DMS 273 (cell line): Measurements from ENCODE around the gene IP6K2.
"Not testable (repeated sequence)": the region's sequence is repeated elsewhere in the genome, so short reads cannot be mapped to it uniquely, and the experiment has no call there.

Source experiments
- DNase-seq: peaks from one replicate; lab custom pipeline; 2025; ENCODE audit not compliant: unreplicated experiment; lab: John Stamatoyannopoulos, UW

The IP6K2 gene

DNA sequence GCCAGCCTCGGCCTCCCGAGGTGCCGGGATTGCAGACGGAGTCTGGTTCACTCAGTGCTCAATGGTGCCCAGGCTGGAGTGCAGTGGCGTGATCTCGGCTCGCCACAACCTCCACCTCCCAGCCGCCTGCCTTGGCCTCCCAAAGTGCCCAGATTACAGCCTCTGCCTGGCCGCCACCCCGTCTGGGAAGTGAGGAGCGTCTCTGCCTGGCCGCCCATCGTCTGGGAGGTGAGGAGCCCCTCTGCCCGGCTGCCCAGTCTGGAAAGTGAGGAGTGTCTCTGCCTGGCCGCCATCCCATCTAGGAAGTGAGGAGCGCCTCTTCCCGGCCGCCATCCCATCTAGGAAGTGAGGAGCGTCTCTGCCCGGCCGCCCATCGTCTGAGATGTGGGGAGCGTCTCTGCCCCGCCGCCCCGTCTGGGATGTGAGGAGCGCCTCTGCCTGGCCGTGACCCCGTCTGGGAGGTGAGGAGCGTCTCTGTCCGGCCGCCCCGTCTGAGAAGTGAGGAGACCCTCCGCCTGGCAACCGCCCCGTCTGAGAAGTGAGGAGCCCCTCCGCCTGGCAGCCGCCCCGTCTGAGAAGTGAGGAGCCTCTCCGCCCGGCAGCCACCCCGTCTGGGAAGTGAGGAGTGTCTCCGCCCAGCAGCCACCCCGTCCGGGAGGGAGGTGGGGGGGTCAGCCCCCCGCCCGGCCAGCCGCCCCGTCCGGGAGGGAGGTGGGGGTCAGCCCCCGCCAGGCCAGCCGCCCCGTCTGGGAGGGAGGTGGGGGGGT is 16.9 kb upstream of the IP6K2 start:
- not testable (repeated sequence) for DNase-seq

DNA sequence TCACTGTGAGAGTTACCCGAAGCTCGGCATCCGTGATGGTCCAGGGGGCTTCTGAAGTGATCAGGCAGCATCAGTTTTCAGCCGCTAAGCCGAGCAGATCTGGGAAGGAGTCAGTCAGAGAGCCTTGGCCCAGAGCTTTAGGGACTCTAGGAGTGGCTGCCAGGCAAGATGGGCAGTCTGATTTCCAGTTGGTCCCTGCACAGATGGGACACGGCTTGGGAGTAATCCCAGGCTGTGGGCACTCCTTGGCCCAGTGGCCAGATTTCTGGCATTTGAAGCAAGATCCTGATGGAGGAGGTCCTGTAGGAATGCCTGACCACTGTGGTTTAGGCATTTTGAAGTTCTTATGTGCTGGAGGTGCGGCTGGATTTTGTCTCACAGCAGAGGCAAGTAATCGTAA is 10.5 kb upstream of the IP6K2 start:
- DNase-seq, result no peak

DNA sequence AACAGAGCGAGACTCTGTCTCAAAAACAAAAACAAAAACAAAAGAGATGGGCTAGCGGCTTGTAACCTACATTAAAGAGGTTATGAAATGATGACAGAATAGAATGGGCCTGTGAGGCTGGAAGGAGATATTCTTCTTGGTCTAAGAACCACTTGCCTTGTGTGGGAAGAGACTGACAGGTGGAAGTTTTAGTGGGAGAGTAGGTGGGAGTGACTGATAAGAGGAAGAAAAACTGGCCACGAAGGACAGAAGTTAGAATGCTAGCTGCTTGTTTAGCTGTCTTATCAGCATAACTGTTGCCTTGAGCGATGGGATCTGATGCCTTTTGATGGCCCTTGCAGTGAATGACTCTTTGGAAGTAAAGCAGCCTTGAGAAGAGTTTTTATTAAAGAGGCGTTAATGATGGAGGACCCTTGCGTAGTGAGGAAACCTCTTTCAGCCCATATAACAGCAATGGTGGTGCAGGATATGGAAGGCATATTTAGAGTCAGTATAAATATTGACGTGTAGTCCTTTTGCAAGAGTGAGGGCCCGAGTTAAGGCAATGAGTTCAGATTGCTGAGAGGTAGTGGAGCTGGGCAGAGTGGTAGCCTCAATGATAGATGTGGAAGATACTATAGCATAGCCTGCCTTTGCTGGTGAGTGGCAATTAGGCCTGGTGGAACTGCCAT is 8.3 kb upstream of the IP6K2 start:
- DNase-seq, result not testable (repeated sequence)

DNA sequence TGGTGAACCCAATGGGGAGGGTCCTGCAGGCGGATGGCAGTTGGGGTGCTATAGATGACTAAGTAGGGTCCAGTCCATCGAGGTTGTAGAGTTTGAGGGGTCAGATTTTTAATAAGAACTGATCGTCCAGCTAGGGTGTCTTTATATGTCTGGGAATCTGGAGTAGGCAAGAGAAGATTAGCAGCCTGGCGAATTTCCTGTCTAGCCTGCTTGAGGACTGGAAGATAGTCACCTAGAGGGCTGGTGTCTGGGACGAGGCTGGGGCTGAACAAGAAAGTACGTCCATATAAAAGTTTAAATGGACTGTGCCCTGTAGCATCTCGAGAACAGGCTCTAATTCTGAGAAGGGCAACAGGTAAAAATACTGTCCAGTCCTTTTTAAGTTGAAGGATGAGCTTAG is 6.7 kb upstream of the IP6K2 start:
- DNase-seq, result no peak

DNA sequence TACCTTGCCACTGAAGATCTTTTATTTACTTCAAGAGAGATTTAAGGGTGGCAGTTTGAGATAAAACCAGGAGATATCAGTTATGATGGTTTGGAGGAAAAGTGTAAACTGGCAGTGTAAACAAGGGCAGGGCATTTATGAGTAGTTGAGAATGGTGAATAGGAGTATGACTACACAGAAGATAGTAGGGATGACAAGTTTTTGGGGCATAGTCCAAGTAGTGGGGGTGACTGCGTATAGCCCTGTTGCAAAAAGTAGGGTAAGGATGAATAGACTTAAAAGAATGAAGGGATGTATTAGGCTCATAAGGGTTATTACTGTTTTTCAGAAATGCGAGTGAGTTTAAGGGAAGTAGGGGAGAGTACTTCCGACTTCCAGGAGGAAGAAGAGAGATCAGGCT is 6.3 kb upstream of the IP6K2 start:
- not testable (repeated sequence) for DNase-seq

DNA sequence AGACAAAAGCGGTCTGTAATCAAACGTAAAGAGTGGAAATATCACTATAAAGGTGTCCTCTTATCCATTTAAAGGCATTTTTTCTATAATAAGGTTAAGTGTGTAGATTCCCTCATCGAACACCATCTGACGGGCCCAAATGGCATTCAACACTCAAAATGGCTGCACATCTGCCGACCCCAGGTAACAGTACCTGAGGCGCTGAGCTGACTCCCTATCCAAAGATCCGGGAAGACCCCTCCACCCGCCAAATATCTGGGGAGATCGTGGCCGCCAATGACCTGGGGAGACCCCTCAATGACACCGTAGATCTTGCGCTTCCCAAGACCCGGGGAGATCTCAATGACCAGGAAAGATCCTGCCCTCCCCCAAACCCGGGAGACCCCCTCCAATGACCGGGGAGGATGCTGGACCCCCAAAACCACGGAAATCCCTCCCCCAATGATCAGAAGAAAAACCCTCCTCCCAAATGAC is 476 bp downstream of the IP6K2 start:
- DNase-seq, result peak; percentile 45

- no peak for DNase-seq
These were observed 1.7 kb downstream of the IP6K2 start for GRCh38 chr3:48715174-48715800.

DNA sequence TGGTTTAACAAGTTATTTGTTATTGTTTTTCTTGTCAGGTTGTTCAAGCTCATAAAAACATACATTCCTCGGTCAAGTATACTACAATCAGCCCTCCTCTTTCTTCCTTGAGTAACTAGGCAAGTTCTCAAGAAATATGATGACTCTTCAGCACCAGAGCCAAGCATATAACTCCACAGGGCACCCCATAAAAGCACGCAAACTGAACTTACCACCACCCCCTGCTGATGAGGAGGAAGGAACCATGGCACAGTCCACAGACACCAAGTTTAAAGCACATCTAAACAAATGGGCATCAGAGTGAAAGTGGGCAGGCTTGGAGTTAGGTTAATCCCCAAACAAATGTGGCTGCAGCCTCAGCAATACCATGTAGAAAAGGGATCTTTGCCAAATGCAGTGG is 5.3 kb downstream of the IP6K2 start:
- no peak for DNase-seq

DNA sequence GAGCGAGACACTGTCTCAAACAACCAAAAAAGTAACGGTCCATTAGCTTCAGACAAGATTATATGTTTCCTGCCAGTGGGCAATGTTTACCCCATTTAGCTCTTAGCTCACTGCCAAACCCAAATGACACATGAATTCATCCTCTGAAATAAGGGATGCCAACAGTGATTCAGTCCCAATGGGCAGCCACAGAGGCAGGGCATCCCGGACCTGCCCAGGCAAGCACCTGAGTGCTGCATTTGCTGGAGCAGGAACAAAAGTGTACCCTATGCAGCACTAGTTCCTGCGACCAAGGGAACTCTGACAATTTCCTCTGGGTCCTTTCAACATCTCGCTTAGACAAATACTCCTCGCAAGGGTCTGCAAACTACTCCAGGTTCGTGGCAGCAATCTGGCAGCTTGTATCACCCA is 8.0 kb downstream of the IP6K2 start:
- no peak for DNase-seq

- no peak for DNase-seq
These were observed 8.5 kb downstream of the IP6K2 start for GRCh38 chr3:48708481-48708889.

GRCh38 chr3:48707157-48707556 is 9.9 kb downstream of the IP6K2 start:
- DNase-seq, result no peak

- no peak for DNase-seq
These were observed 14.6 kb downstream of the IP6K2 start for GRCh38 chr3:48702320-48702920.

DNA sequence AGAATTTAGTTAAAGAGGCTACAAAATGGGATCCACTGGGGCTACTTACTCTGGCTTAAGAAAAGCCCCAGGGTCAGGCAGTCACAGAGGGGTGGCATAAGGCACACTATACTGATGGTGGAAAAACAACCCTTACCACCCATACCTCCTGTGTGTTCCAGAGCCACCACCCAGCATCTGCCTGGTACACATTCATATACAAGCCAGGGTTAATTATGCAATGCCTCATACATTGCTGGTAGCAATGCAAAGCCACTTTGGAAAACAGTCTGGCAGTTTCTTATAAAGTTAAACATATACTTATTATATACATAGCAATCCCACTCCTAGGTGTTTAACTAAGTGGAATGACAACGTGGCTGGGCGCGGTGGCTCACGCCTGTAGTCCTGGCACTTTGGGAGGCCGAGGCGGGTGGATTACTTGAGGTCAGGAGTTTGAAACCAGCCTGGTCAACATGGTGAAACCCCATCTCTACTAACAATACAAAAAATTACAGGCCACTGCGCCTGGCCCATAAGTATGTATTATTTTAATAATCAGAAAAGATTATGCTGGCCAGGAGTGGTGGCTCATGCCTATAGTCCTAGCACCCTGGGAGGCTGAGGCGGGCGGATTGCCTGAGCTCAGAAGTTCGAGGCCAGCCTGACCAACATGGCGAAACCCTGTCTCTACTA is 16.2 kb downstream of the IP6K2 start:
- DNase-seq, result no peak

DNA sequence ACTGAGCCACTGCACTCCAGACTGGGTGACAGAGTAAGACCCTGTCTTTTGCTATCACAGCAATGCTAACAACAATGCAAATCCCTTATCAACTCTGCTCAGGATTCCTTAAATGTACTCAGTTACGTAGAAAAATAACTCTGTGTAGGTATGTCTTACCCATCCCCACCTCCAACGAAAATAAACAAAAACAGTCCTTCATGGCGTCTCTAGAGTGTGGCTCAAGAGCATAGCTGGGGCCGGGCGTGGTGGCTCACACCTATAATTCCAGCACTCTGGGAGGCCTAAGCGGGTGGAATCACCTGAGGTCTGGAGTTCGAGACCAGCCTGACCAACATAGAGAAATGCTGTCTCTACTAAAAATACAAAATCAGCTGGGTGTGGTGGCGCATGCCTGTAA is 18.1 kb downstream of the IP6K2 start:
- DNase-seq, result no peak

- DNase-seq, result no peak
These were observed 19.1 kb downstream of the IP6K2 start for GRCh38 chr3:48697952-48698351.

DNA sequence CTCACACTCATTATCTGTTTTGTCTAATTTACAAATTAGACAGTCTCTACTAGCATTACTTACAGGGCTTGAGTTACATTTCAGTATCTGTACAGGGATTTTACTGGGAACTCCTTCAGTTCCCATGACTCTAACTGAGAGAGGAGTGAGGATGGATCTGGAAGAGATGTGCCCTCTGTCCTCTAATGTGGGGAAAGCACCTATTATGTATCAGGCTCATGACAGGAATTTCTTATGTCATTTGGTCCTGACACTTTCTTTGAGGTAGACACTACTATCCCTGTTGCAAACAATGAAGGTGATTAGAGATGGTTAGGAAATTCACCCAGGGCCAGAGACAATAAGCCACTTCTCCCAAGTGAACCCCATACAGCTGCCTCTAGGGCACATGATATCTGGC is 20.4 kb downstream of the IP6K2 start:
- DNase-seq, result no peak

- no peak for DNase-seq
These were observed 20.9 kb downstream of the IP6K2 start for GRCh38 chr3:48696156-48696555.

DNA sequence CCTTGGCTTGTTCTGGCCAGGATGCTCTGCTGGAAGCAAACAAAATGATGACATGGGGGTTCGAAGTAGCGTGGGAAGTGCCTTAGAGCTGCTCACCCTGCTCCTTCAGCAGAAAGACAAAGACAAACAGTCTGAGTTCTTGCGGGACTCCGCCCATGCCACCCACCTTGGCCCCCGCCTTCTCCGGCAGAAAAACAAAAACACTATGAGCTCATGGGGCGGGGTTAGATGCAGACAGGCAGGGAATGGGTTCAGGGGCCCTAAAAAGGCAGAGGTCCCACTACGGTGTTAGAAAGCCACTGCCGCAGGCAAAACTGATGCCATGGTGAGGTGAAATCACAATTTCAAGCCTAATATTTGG is 21.6 kb downstream of the IP6K2 start:
- peak; percentile 22 for DNase-seq

GRCh38 chr3:48694610-48695392 is 22.2 kb downstream of the IP6K2 start:
- DNase-seq, result peak; percentile 39

DNA sequence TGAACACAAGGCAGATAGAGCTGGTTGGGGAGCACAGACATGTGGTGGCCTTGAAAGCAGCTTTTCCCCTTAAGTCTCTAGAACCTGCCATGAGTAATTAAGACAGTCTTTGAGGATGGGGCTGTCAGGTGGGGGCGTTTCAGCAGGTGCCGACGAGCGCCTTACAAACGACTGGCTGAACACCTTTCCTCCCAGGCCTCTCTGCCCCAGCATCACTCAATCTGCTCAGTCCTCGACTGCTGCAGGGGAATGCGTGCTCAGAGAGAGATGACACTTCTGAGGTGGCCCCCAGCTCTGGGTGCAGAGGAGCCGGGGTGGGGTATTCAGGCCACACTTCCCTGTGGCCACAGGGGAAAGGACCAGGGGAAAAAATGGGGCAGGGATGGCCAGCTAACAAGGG is 23.2 kb downstream of the IP6K2 start:
- no peak for DNase-seq
